Urothelium cell line (cell line): Measurements from ENCODE around the gene FAM114A1.

Source experiments
- DNase-seq: peaks from one replicate; pipeline ENCODE4 v3.0.0; 2011; ENCODE audit warnings: low spot score, mixed read lengths
- FAIRE-seq: peaks from 2 replicates; lab custom pipeline; 2011; peaks lifted over from hg19 to GRCh38; lab: Jason Lieb, UNC

FAM114A1 gene

GRCh38 chr4:38993683-38994082, 126.1 kb downstream of the FAM114A1 start:
- no peak for FAIRE-seq
- DNase-seq, result no peak

GRCh38 chr4:38994135-38994534, 126.5 kb downstream of the FAM114A1 start:
- DNase-seq, result no peak
- no peak for FAIRE-seq
